ENCODE results near the gene LDB2.

LDB2 gene

GRCh38 chr4:16750216-16750615, 148.2 kb downstream of the LDB2 start:
- no peak for DNase-seq

GRCh38 chr4:16745887-16746286, 152.6 kb downstream of the LDB2 start:
- DNase-seq = no peak

GRCh38 chr4:16745009-16745635, 153.3 kb downstream of the LDB2 start:
- no peak for DNase-seq

DNA sequence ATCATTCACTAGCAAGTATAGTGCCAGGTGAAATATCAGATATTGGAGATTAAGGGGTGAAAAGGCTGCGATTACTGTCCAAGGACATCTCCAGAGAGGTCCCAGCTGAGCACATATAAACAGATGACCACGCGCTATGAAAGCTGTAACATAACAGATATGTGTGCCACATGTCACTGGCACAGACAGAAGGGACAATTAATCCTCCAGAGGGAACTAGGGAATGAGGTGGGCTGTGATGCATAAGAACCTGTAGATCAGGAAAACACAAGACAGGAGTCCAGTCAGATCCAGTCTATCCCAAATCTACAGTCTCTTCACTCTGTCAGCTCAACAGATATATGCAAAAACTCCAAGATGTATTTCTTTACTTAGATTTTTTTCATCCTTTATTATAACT, 157.2 kb downstream of the LDB2 start:
- no peak for DNase-seq

DNA sequence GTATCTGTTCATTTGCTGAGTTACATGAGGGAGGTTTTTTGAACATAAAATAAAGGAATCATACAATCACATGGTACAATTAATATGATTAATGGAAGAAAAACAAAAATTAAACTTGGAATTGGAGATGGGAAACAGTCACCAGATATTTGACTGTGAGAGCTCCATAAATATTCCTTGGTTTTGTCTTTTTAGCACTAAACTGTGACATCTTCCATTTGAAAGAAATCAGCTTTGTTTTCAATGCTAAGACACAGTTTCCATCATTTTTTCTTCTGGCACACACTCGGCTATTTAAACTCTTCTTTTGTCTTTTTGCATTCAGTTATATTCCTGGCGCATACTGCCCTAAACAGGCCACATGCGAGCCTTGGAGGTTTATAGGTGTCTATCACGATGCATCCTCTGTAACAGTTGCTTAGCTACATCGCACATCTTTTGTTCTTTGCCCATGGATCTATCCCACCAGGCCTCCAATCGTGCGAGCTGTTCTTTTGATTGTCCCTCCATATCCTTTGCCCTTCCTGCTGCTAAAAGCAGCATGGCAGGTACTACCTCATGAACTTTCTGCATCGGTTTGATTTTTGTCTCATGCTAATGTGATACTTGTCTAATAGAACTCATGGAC, 158.3 kb downstream of the LDB2 start:
- no peak for DNase-seq

- DNase-seq = no peak
Measured at GRCh38 chr4:16738558-16738957, 159.9 kb downstream of the LDB2 start.

DNA sequence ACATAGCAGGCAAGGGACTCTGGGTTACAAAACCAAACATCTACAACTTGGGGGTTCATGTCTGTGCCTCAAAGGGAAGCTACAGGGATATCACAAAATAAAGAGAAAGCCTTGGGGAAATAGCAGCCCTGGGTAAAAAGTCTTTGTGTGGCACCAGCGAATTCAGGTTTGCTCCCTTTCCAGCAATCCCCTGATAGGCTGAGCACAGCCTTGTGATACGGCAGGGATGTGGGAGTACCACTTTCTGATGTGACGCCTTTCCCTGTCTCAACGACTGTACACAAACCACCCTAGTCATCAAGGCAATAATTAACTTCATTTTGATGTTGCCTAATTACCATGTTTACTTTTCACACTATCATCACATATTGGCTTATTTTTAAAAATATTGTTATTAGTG, 164.9 kb downstream of the LDB2 start:
- DNase-seq = no peak

- no peak for DNase-seq
Measured at GRCh38 chr4:16732741-16733140, 165.7 kb downstream of the LDB2 start.

- DNase-seq = no peak
Measured at GRCh38 chr4:16731776-16732380, 166.6 kb downstream of the LDB2 start.

GRCh38 chr4:16730522-16731205, 167.8 kb downstream of the LDB2 start:
- DNase-seq = no peak

DNA sequence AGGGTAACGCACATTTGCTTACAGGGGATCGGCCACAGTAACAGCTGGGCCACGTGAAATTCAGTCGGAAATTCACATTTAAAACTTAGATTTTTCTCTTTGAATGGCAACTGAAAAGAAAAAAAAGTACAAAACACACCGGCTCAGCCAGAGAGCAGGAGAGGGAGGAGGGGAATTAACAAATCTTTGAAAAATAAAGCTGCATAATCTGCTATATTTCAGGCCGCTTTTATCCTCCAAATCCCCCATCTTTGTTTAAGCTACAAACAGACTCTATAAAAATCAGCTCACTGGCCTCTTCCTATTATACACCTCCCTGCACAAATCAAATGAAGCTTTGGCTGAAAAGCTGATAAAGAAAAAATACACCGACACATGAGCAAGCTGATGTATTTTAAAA, 169.1 kb downstream of the LDB2 start:
- no peak for DNase-seq

GRCh38 chr4:16728849-16729248, 169.6 kb downstream of the LDB2 start:
- DNase-seq = no peak

- DNase-seq = no peak
Measured at GRCh38 chr4:16728111-16728510, 170.3 kb downstream of the LDB2 start.

DNA sequence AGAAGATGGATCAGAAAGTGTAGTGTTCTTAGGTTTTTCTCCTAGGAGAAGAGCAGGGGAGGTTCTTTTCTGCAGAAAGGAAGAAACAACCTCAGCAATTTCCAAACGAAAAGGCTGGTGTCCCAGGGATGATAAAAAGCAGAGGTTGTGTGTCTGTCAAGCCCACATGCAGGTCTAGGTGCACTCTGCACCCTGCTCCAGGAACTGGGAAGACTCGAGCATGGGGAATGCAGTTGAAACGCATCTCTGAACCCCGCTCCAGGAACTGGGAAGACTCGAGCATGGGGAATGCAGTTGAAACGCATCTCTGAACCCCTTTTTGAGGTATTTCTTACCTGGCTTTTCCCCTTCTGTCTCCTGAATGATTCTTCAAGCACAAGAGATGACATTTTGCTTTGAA, 171.2 kb downstream of the LDB2 start:
- DNase-seq = no peak

- DNase-seq = no peak
Measured at GRCh38 chr4:16726368-16727050, 171.9 kb downstream of the LDB2 start.

GRCh38 chr4:16725252-16725651, 173.2 kb downstream of the LDB2 start:
- no peak for DNase-seq

DNA sequence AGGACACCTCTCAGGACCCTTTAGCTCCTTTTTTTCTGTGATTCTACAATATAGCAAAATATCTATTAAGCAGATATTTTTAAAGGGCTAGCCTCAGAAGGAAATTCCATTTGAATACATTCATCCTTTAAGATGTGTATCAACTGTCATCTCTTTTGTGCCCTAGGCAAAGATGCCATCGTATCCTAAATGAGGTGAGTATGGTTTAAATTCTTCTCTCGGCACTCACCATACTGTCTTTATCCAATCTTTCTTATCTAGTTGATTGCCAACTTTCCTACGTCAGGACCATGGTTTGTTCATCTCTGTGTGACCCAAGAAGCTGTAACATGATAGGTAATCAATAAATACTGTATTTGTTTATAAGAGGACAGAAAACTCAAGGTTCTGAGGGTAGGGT, 176.0 kb downstream of the LDB2 start:
- DNase-seq = no peak

DNA sequence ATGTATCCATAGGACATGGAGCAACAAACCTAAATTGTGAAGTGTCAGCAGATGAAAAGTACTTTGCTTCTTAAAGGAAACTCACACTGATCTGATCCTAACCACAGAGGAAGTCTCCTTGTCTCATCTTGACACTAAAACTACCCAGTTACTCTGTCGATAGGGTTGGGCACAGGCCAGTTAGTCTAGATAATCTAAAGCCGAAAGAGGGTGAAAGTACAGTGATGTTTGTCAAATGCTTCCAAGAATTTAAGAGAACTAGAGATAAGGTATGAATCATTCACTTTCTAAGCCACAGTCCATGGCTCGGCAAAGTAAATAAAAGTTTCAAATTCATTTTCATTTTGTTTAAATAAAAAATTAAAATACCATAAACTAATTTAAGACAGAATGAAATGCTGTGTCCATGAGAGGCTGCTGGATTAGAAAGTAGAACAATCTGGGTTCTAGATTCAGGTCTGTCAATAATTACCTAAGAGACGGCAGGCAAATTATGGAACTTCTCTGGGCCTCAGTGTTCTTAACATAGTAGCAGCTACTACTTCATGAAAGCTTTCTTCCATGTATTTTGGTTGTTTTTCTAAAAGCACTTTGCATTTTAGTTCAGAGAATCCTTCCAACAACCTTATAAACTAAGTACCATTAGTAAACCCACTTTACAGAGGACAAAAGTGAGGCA, 176.7 kb downstream of the LDB2 start:
- DNase-seq = no peak

- no peak for DNase-seq
Measured at GRCh38 chr4:16720761-16721160, 177.7 kb downstream of the LDB2 start.

- no peak for DNase-seq
Measured at GRCh38 chr4:16717266-16717970, 181.0 kb downstream of the LDB2 start.

DNA sequence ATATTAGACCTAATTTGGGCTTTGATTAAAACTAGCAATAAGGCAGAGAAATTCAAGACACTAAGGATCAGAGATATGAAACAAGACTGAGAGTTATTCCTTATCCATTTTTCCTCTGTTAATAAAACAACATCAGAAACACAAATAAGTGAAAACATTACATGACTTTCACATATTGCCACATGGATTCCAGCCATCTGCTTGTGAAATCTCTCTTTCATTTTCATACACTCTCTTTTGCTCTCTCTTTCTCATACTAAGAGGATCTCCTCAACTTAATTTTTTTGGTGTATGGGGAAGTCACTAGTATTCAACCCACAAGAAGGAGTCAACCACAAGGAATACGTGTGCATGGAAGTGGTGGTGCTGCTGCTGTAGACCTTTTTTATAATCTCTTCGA, 183.0 kb downstream of the LDB2 start:
- no peak for DNase-seq

- no peak for DNase-seq
Measured at GRCh38 chr4:16714191-16714590, 184.3 kb downstream of the LDB2 start.
